ENCODE results near the gene RETN.

DNA sequence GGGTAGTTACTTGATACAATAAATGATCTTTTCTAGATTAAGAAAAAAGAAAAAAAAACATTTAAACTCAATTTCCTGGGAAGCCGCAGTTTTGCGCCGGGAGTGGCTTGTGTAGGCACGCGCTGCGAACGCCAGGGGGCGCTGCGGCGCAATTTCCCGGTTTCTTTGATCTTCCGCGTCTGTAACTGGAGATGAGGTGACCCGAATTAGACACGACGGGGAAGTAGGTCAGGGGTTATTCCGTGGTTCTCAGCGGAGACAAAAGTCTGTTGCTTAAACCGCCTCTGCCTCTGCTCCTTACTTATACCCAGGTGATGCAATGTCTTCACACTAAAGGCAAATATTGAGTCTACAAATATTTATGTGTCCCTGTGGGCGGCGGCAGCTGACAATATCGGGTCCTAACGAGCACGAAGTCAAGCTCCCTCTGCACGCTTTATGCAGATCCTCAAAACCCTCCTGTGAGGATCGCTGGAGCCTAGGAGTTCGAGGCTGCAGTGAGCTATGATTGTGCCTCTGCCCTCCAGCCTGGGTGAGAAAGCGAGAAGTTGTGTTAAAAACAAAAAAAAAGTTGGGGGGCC is 16.7 kb upstream of the RETN start:
- TF ChIP-seq CTCF (IDR thresholded peaks at IDR 0.05; ENCODE audit: low read length) = peak; percentile 96
- TF ChIP-seq EZH2phosphoT487 (IDR thresholded peaks at IDR 0.05; ENCODE audit: low read length) = no peak
- no peak for TF ChIP-seq EZH2 (optimal IDR thresholded peaks at IDR 0.05; ENCODE audit: low read depth, low read length)

All from MM.1S (cell line).